Smooth muscle cell (in vitro differentiated cells): ENCODE results near the gene USP6. TPM values are rescaled to one million over a fixed set of nuclear protein-coding genes. Genes with fewer than 3 reads are reported as not detected.
"Not testable (repeated sequence)": the region's sequence is repeated elsewhere in the genome, so short reads cannot be mapped to it uniquely, and the experiment has no call there.

Source experiments
- DNase-seq: peaks from one replicate; lab custom pipeline; 2025; ENCODE audit not compliant: unreplicated experiment; lab: John Stamatoyannopoulos, UW
- H2AFZ ChIP-seq: fragments of 200-600 bp; sonication (generic); 2 replicates; pipeline ENCODE4 v1.6.0; 2016; ENCODE audit warnings: antibody characterized with exemption, low read depth, mild to moderate bottlenecking
- H3F3A ChIP-seq: fragments of 200-600 bp; sonication (generic); 2 replicates; pipeline ENCODE4 v1.6.0; 2017; ENCODE audit warnings: antibody characterized with exemption, low read depth
- H3K27ac ChIP-seq: fragments of 200-600 bp; sonication (generic); 2 replicates; pipeline ENCODE4 v1.5.1; 2016; ENCODE audit warnings: low read depth, mild to moderate bottlenecking
- H3K27me3 ChIP-seq: fragments of 200-600 bp; sonication (generic); 2 replicates; pipeline ENCODE4 v1.6.1; 2016; ENCODE audit warnings: low read depth, mild to moderate bottlenecking
- H3K36me3 ChIP-seq: fragments of 200-600 bp; sonication (generic); 2 replicates; pipeline ENCODE4 v1.5.1; 2016; ENCODE audit warnings: low read depth
- H3K4me1 ChIP-seq: fragments of 200-600 bp; sonication (generic); 2 replicates; pipeline ENCODE4 v1.5.1; 2016; ENCODE audit warnings: low read depth
- H3K4me2 ChIP-seq: fragments of 200-600 bp; sonication (generic); 2 replicates; pipeline ENCODE4 v1.6.0; 2016; ENCODE audit warnings: mild to moderate bottlenecking
- H3K4me3 ChIP-seq: fragments of 200-600 bp; sonication (generic); 2 replicates; pipeline ENCODE4 v1.5.1; 2016; ENCODE audit warnings: mild to moderate bottlenecking
- H3K79me2 ChIP-seq: fragments of 200-600 bp; sonication (generic); 2 replicates; pipeline ENCODE4 v1.6.0; 2016; ENCODE audit warnings: low read depth, mild to moderate bottlenecking
- H3K9ac ChIP-seq: fragments of 200-600 bp; sonication (generic); 2 replicates; pipeline ENCODE4 v1.6.0; 2016; ENCODE audit warnings: low read depth
- H3K9me3 ChIP-seq: fragments of 200-600 bp; sonication (generic); replicated peaks from 2 replicates; pipeline ENCODE4 v1.5.1; 2016; ENCODE audit warnings: low read depth
- H4K20me1 ChIP-seq: fragments of 200-600 bp; sonication (generic); 2 replicates; pipeline ENCODE4 v1.6.0; 2016; ENCODE audit warnings: low read depth
- CTCF ChIP-seq: fragments of 200-600 bp; sonication (generic); IDR thresholded peaks from 2 replicates; pipeline ENCODE4 v1.5.1; 2017; ENCODE audit warnings: borderline replicate concordance, mild to moderate bottlenecking, antibody characterized with exemption; ENCODE audit not compliant: insufficient read depth, poor library complexity, severe bottlenecking
- WGBS: methylation state at CpG from one replicate; pipeline ENCODE4 v1.1.7; 2016; ENCODE audit warnings: low lambda C conversion rate; 5-methylcytosine and 5-hydroxymethylcytosine counted together
- polyA plus RNA-seq: library from polyadenylated mRNA; unstranded; fragments of >200 nt; fragmentation: Nextera tagmentation; extraction: Ambion mirVana; gene quantifications from 2 replicates; pipeline ENCODE4 v1.2.1, GENCODE V29; 2016
- total RNA-seq: library from RNA; depleted of rRNA; stranded (reverse); fragments of >200 nt; gene quantifications from 2 replicates; pipeline ENCODE4 v1.2.3, GENCODE V29; 2014

The USP6 gene
- total and polyA plus RNA-seq, 2 experiments from 2014 or later = 0.09 TPM; not detected in 1

- H3K36me3 ChIP-seq = no peaks in the 10 kb centered on the region
- no peak overlapping the region for H3K27ac ChIP-seq
- no peak for TF ChIP-seq CTCF
- H3K27me3 ChIP-seq = no peaks in the 10 kb centered on the region
- no peak overlapping the region for H3K4me3 ChIP-seq
- H3K4me1 ChIP-seq = no peaks in the 10 kb centered on the region
- H3K9ac ChIP-seq = no peak overlapping the region
- no peak overlapping the region for H2AFZ ChIP-seq
- H3F3A ChIP-seq = no peaks in the 10 kb centered on the region
- 94% methylated on average over 23 of the region's 24 CpGs for WGBS
- H4K20me1 ChIP-seq = no peaks in the 10 kb centered on the region
- no peak overlapping the region for H3K4me2 ChIP-seq
- no peaks in the 10 kb centered on the region for H3K9me3 ChIP-seq
- no peak for DNase-seq
- H3K79me2 ChIP-seq = no peaks in the 10 kb centered on the region
These were observed 23.0 kb downstream of the USP6 start for GRCh38 chr17:5138616-5139457.

- Histone ChIP-seq H3K36me3 (no peaks in the 10 kb centered on the region), H3F3A (no peaks in the 10 kb centered on the region), H3K4me1 (no peaks in the 10 kb centered on the region), H3K9me3 (no peaks in the 10 kb centered on the region), H4K20me1 (no peaks in the 10 kb centered on the region), H3K9ac (no peak overlapping the region), H2AFZ (no peak overlapping the region), H3K79me2 (no peaks in the 10 kb centered on the region), H3K4me3 (no peak overlapping the region), H3K4me2 (no peak overlapping the region), H3K27me3 (no peaks in the 10 kb centered on the region), H3K27ac (no peak overlapping the region)
- TF ChIP-seq CTCF = no peak
- 89% methylated on average over 5 of the region's 5 CpGs for WGBS
- DNase-seq = no peak
These were observed 23.6 kb downstream of the USP6 start for GRCh38 chr17:5139458-5139732.

DNA sequence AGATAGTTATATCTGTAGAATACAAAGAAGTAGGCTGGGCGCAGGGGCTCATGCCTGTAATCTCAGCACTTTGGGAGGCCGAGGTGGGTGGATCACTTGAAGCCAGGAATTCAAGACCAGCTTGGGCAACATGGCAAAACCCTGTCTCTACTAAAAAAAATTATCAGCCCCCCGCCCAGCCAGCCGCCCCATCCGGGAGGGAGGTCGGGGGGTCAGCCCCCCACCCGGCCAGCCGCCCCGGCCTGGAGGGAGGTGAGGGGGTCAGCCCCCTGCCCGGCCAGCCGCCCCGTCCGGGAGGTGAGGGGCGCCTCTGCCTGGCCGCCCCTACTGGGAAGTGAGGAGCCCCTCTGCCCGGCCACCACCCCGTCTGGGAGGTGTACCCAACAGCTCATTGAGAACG is 27.0 kb downstream of the USP6 start:
- WGBS = 73% methylated on average over 4 of the region's 18 CpGs
- not testable (repeated sequence) for H3F3A ChIP-seq, H3K27ac ChIP-seq, H3K4me3 ChIP-seq, H3K4me2 ChIP-seq, DNase-seq, H3K4me1 ChIP-seq, H3K9ac ChIP-seq, H3K79me2 ChIP-seq, H4K20me1 ChIP-seq, H2AFZ ChIP-seq, H3K9me3 ChIP-seq, H3K36me3 ChIP-seq
- peaks cover 21% of the 10 kb centered on the region for H3K27me3 ChIP-seq

- DNase-seq, H3K4me1 ChIP-seq, H3K4me2 ChIP-seq, H3K9me3 ChIP-seq, H3K79me2 ChIP-seq, H2AFZ ChIP-seq, H3K27ac ChIP-seq, H4K20me1 ChIP-seq, H3F3A ChIP-seq, H3K9ac ChIP-seq, H3K4me3 ChIP-seq, H3K36me3 ChIP-seq: not testable (repeated sequence)
- peaks cover 21% of the 10 kb centered on the region for H3K27me3 ChIP-seq
- WGBS = 79% methylated on average over 1 of the region's 1 CpG
These were observed 30.3 kb downstream of the USP6 start for GRCh38 chr17:5146122-5146521.

DNA sequence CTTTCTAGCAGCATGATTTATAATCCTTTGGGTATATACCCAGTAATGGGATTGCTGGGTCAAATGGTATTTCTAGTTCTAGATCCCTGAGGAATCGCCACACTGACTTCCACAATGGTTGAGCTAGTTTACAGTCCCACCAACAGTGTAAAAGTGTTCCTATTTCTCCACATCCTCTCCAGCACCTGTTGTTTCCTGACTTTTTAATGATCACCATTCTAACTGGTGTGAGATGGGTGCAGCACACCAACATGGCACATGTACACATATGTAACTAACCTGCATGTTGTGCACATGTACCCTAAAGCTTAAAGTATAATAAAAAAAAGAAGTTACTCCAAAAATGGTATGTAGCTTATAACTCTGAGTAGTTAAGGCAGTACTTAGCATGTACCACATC is 44.9 kb downstream of the USP6 start:
- not testable (repeated sequence) for H3K4me2 ChIP-seq, H2AFZ ChIP-seq

GRCh38 chr17:5161793-5162192 is 46.0 kb downstream of the USP6 start:
- not testable (repeated sequence) for H2AFZ ChIP-seq, H3K4me1 ChIP-seq, H3F3A ChIP-seq, H4K20me1 ChIP-seq, H3K9me3 ChIP-seq, H3K4me3 ChIP-seq, H3K9ac ChIP-seq, DNase-seq, H3K79me2 ChIP-seq, H3K27ac ChIP-seq, H3K36me3 ChIP-seq, H3K4me2 ChIP-seq
- H3K27me3 ChIP-seq = peaks cover 16% of the 10 kb centered on the region
- WGBS = 93% methylated on average over 3 of the region's 3 CpGs

More for the DNA sequence above, 44.9 kb downstream of the USP6 start:
- not testable (repeated sequence) for H3F3A ChIP-seq, H3K4me1 ChIP-seq, DNase-seq, H3K27ac ChIP-seq, H3K36me3 ChIP-seq, H3K9me3 ChIP-seq, H4K20me1 ChIP-seq, H3K4me3 ChIP-seq, H3K9ac ChIP-seq, H3K79me2 ChIP-seq
- 92% methylated on average over 1 of the region's 1 CpG for WGBS
- peaks cover 16% of the 10 kb centered on the region for H3K27me3 ChIP-seq
